ENCODE results near the gene ACER1.

DNA sequence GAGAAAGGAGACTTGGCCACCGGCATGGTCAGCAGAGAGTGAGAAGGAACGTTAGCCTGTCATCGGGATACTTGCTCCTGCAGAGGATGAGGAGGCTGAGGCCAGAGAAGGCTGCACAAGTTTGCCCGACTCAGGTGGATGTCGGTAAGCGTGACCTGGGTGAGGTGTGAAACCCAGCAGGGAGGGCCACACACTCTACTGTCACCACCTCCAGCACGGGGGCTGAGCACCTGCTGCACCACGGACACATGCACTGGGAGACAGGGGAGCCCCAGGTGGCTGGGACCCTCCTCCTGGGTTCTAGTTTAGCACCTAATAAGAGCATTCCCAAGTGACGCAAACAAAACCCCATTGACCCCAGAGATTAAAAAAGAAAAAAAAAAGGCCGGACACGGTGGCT lies 70.9 kb downstream of the ACER1 start:
- TF ChIP-seq EZH2 (IDR thresholded peaks at IDR 0.05; ENCODE audit: low read depth, unreplicated experiment) (no peak), POLR2AphosphoS5 (IDR thresholded peaks at IDR 0.05; ENCODE audit: low read depth) (no peak), EZH2phosphoT487 (IDR thresholded peaks at IDR 0.05; ENCODE audit: unreplicated experiment) (no peak), JUNB (IDR thresholded peaks at IDR 0.05; ENCODE audit: unreplicated experiment) (no peak), NANOG (IDR thresholded peaks at IDR 0.05; ENCODE audit: borderline replicate concordance) (no peak), CREB1 (CRISPR knock-in tag; IDR thresholded peaks at IDR 0.05; ENCODE audit: low read depth) (no peak)
- TF ChIP-seq, protein P1, sequence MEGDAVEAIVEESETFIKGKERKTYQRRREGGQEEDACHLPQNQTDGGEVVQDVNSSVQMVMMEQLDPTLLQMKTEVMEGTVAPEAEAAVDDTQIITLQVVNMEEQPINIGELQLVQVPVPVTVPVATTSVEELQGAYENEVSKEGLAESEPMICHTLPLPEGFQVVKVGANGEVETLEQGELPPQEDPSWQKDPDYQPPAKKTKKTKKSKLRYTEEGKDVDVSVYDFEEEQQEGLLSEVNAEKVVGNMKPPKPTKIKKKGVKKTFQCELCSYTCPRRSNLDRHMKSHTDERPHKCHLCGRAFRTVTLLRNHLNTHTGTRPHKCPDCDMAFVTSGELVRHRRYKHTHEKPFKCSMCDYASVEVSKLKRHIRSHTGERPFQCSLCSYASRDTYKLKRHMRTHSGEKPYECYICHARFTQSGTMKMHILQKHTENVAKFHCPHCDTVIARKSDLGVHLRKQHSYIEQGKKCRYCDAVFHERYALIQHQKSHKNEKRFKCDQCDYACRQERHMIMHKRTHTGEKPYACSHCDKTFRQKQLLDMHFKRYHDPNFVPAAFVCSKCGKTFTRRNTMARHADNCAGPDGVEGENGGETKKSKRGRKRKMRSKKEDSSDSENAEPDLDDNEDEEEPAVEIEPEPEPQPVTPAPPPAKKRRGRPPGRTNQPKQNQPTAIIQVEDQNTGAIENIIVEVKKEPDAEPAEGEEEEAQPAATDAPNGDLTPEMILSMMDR (conservative IDR thresholded peaks at IDR 0.05; ENCODE audit: low read depth in 2 of 2): no peak
- TF ChIP-seq, protein P2, sequence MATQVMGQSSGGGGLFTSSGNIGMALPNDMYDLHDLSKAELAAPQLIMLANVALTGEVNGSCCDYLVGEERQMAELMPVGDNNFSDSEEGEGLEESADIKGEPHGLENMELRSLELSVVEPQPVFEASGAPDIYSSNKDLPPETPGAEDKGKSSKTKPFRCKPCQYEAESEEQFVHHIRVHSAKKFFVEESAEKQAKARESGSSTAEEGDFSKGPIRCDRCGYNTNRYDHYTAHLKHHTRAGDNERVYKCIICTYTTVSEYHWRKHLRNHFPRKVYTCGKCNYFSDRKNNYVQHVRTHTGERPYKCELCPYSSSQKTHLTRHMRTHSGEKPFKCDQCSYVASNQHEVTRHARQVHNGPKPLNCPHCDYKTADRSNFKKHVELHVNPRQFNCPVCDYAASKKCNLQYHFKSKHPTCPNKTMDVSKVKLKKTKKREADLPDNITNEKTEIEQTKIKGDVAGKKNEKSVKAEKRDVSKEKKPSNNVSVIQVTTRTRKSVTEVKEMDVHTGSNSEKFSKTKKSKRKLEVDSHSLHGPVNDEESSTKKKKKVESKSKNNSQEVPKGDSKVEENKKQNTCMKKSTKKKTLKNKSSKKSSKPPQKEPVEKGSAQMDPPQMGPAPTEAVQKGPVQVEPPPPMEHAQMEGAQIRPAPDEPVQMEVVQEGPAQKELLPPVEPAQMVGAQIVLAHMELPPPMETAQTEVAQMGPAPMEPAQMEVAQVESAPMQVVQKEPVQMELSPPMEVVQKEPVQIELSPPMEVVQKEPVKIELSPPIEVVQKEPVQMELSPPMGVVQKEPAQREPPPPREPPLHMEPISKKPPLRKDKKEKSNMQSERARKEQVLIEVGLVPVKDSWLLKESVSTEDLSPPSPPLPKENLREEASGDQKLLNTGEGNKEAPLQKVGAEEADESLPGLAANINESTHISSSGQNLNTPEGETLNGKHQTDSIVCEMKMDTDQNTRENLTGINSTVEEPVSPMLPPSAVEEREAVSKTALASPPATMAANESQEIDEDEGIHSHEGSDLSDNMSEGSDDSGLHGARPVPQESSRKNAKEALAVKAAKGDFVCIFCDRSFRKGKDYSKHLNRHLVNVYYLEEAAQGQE (IDR thresholded peaks at IDR 0.05; ENCODE audit: unreplicated experiment): no peak
- TF ChIP-seq, protein P3, sequence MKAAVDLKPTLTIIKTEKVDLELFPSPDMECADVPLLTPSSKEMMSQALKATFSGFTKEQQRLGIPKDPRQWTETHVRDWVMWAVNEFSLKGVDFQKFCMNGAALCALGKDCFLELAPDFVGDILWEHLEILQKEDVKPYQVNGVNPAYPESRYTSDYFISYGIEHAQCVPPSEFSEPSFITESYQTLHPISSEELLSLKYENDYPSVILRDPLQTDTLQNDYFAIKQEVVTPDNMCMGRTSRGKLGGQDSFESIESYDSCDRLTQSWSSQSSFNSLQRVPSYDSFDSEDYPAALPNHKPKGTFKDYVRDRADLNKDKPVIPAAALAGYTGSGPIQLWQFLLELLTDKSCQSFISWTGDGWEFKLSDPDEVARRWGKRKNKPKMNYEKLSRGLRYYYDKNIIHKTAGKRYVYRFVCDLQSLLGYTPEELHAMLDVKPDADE (IDR thresholded peaks at IDR 0.05): no peak
